ENCODE measurements around the gene GBGT1. TPM values are rescaled to one million over a fixed set of nuclear protein-coding genes. Genes with fewer than 3 reads are reported as not detected.

Gene GBGT1
- total and polyA plus RNA-seq, 2 experiments from 2014 or later: 3.7 to 22.4 TPM

- ATAC-seq: peak; percentile 49
- Histone ChIP-seq H3K4me3 (peak overlapping the region; percentile 79), H3K4me2 (peak overlapping the region; percentile 86), H3K36me3 (ENCODE audit: insufficient read depth) (no peaks in the 10 kb centered on the region), H3K9me2 (ENCODE audit: insufficient read depth) (no peaks in the 10 kb centered on the region), H4K20me1 (replicated peaks; ENCODE audit: insufficient read depth) (peaks cover 4% of the 10 kb centered on the region; the same call in 1 of the 2 replicates), H3K4me1 (ENCODE audit: insufficient read depth) (no peaks in the 10 kb centered on the region; the same call in 1 of the 2 replicates), H3K27me3 (ENCODE audit: insufficient read depth) (peaks cover 41% of the 10 kb centered on the region; the same call in 1 of the 2 replicates), H3K27ac (ENCODE audit: low read depth) (no peak overlapping the region), H2AFZ (no peak overlapping the region), H3K79me2 (replicated peaks; ENCODE audit: insufficient read depth) (no peaks in the 10 kb centered on the region), H3F3A (replicated peaks; ENCODE audit: low read depth) (0 out of 2 replicates have a peak, but pooled peaks cover 2% of the 10 kb centered on the region)
- no peaks in the 10 kb centered on the region; the same call in 2 of the 3 replicates for H3K9me3 Mint-ChIP-seq
- H3K4me3 Mint-ChIP-seq: peak overlapping the region; percentile 74
- TF ChIP-seq EZH2phosphoT487 (IDR thresholded peaks at IDR 0.05; ENCODE audit: unreplicated experiment): no peak
- TF ChIP-seq ETS1 (IDR thresholded peaks at IDR 0.05): no peak
- H3K27ac Mint-ChIP-seq: no peak overlapping the region
- peaks cover 18% of the 10 kb centered on the region for H3K4me1 Mint-ChIP-seq
- peak; percentile 35 for DNase-seq (ENCODE audit: low spot score)
- H3K27me3 Mint-ChIP-seq (ENCODE audit: insufficient read depth, low read depth, poor library complexity): peaks cover 43% of the 10 kb centered on the region
- no peaks in the 10 kb centered on the region for H3K36me3 Mint-ChIP-seq (ENCODE audit: low read depth)
These were observed 43.1 kb downstream of the GBGT1 start for GRCh38 chr9:133120501-133121197.

- DNase-seq (ENCODE audit: low spot score): peak; percentile 32
- peak; percentile 6 for ATAC-seq
- Mint-ChIP-seq H3K27ac (no peak overlapping the region), H3K4me3 (peak overlapping the region; percentile 74; the same call in 2 of the 3 replicates), H3K9me3 (no peaks in the 10 kb centered on the region; the same call in 2 of the 3 replicates), H3K4me1 (peaks cover 18% of the 10 kb centered on the region), H3K36me3 (ENCODE audit: low read depth) (no peaks in the 10 kb centered on the region), H3K27me3 (ENCODE audit: insufficient read depth, low read depth, poor library complexity) (peaks cover 43% of the 10 kb centered on the region)
- Histone ChIP-seq H3K27me3 (ENCODE audit: insufficient read depth) (peaks cover 41% of the 10 kb centered on the region; the same call in 1 of the 2 replicates), H3K27ac (ENCODE audit: low read depth) (no peak overlapping the region), H3K4me1 (ENCODE audit: insufficient read depth) (no peaks in the 10 kb centered on the region; the same call in 1 of the 2 replicates), H3K9me2 (ENCODE audit: insufficient read depth) (no peaks in the 10 kb centered on the region), H3K4me3 (peak overlapping the region; percentile 79), H3F3A (replicated peaks; ENCODE audit: low read depth) (0 out of 2 replicates have a peak, but pooled peaks cover 2% of the 10 kb centered on the region), H4K20me1 (replicated peaks; ENCODE audit: insufficient read depth) (peaks cover 4% of the 10 kb centered on the region; the same call in 1 of the 2 replicates), H2AFZ (no peak overlapping the region), H3K36me3 (ENCODE audit: insufficient read depth) (no peaks in the 10 kb centered on the region), H3K4me2 (peak overlapping the region; percentile 86; the same call in 1 of the 2 replicates), H3K79me2 (replicated peaks; ENCODE audit: insufficient read depth) (no peaks in the 10 kb centered on the region)
- TF ChIP-seq ETS1 (IDR thresholded peaks at IDR 0.05) (no peak), CTCF (conservative IDR thresholded peaks at IDR 0.05; ENCODE audit: low read depth in 2 of 2) (no peak), ZNF331 (CRISPR knock-in tag; IDR thresholded peaks at IDR 0.05; ENCODE audit: low read depth) (no peak), STAT1 (IDR thresholded peaks at IDR 0.05; ENCODE audit: unreplicated experiment) (no peak), ZNF114 (CRISPR knock-in tag; IDR thresholded peaks at IDR 0.05) (no peak), POLR2AphosphoS5 (IDR thresholded peaks at IDR 0.05; ENCODE audit: low read depth) (no peak), JUNB (IDR thresholded peaks at IDR 0.05; ENCODE audit: unreplicated experiment) (no peak), ZNF462 (CRISPR knock-in tag; IDR thresholded peaks at IDR 0.05) (no peak)
These were observed 43.7 kb downstream of the GBGT1 start for GRCh38 chr9:133119846-133120500.

Data from GM23338 (cell line).